Endothelial cell of umbilical vein (primary cell): ENCODE data around the gene IL5RA. TPM values are rescaled to one million over a fixed set of nuclear protein-coding genes. Genes with fewer than 3 reads are reported as not detected.

ENCODE experiments used
- BruUV-seq: library from RNA; stranded (reverse); fragments of 400-500 nt; replicated peaks from 2 replicates; lab custom pipeline; 2021; lab: Mats Ljungman, UMichigan
- CTCF ChIA-PET: fragments of 300-600, 350-600 bp; sonication (Branson Sonifier 250); formaldehyde crosslinking; loops from one replicate; lab custom pipeline; 2021; ENCODE audit warnings: antibody characterized with exemption, inconsistent platforms; lab: Charles Lee
- POLR2A ChIA-PET: fragments of 300-600, 350-600 bp; sonication (Branson Sonifier 250); formaldehyde crosslinking; loops from one replicate; lab custom pipeline; 2021; ENCODE audit warnings: antibody characterized with exemption, inconsistent platforms; lab: Charles Lee
- DNase-seq: peaks from one replicate; pipeline ENCODE4 v3.0.0-alpha.2; 2011; ENCODE audit warnings: low read depth, low spot score
- FAIRE-seq: peaks from 2 replicates; lab custom pipeline; 2011; peaks lifted over from hg19 to GRCh38; lab: Jason Lieb, UNC
- H2AFZ ChIP-seq: 2 replicates; pipeline ENCODE4 v1.6.0; 2012; ENCODE audit warnings: low read depth, low read length, control low read depth, inconsistent platforms
- H3K27ac ChIP-seq: 2 replicates; pipeline ENCODE4 v1.5.1; 2011; ENCODE audit warnings: low read depth, mild to moderate bottlenecking, control low read depth, low read length, moderate library complexity; ENCODE audit not compliant: insufficient read depth
- H3K27me3 ChIP-seq, 2 experiments: 2 replicates each; pipeline versions ENCODE4 v1.6.0 to v1.6.1; 2011; ENCODE audit warnings: low read length in 2 of 2, mixed read lengths in 1 of 2; ENCODE audit not compliant: control insufficient read depth in 2 of 2, insufficient read depth in 2 of 2
- H3K36me3 ChIP-seq, 2 experiments: 2 replicates in 1 of 2; 3 replicates in 1 of 2; pipeline ENCODE4 v1.5.1; 2011; ENCODE audit warnings: low read length in 2 of 2, mild to moderate bottlenecking in 1 of 2, moderate library complexity in 1 of 2; ENCODE audit not compliant: control insufficient read depth in 2 of 2, insufficient read depth in 2 of 2; ENCODE audit errors: extremely low read depth in 1 of 2
- H3K4me1 ChIP-seq: 3 replicates; pipeline ENCODE4 v1.5.1; 2011; ENCODE audit warnings: mild to moderate bottlenecking, low read length; ENCODE audit not compliant: control insufficient read depth, insufficient read depth; ENCODE audit errors: extremely low read depth
- H3K4me2 ChIP-seq: 2 replicates; pipeline ENCODE4 v1.6.1; 2011; ENCODE audit warnings: low read length, control low read depth, mixed read lengths; ENCODE audit not compliant: insufficient read depth
- H3K4me3 ChIP-seq, 3 experiments: fragments of 200-600 bp in 1 of 3; sonication (generic), shearing (Covaris generic) in 1 of 3; replicated peaks in 1 of 3; 2 replicates each; pipeline ENCODE4 v1.5.1; 2011 to 2016; ENCODE audit warnings: control low read depth in 3 of 3, low read length in 3 of 3, mild to moderate bottlenecking in 2 of 3, inconsistent platforms in 1 of 3, low read depth in 1 of 3, moderate library complexity in 1 of 3; ENCODE audit not compliant: insufficient read depth in 1 of 3
- H3K79me2 ChIP-seq: 2 replicates; pipeline ENCODE4 v1.6.0; 2012; ENCODE audit warnings: low read length, inconsistent platforms; ENCODE audit not compliant: control insufficient read depth, insufficient read depth
- H3K9ac ChIP-seq: replicated peaks from 2 replicates; pipeline ENCODE3; 2011; ENCODE audit warnings: low read length, control low read depth; ENCODE audit not compliant: insufficient read depth; ENCODE audit errors: extremely low read depth
- H3K9me1 ChIP-seq: replicated peaks from 3 replicates; pipeline ENCODE4 v1.6.0; 2011; ENCODE audit warnings: mild to moderate bottlenecking, low read length; ENCODE audit not compliant: control insufficient read depth, insufficient read depth; ENCODE audit errors: extremely low read depth
- H3K9me3 ChIP-seq: replicated peaks from 2 replicates; pipeline ENCODE4 v1.5.1; 2012; ENCODE audit warnings: low read length, inconsistent platforms; ENCODE audit not compliant: control insufficient read depth, insufficient read depth
- H4K20me1 ChIP-seq: replicated peaks from 2 replicates; pipeline ENCODE3; 2011; ENCODE audit warnings: mild to moderate bottlenecking, low read length; ENCODE audit not compliant: control insufficient read depth, insufficient read depth; ENCODE audit errors: extremely low read depth
- CTCF ChIP-seq, 2 donors: IDR thresholded peaks; 1 replicate in 1 of 2; 2 replicates in 1 of 2; pipeline ENCODE4 v1.5.1; 2011; ENCODE audit warnings: low read length in 2 of 2, mild to moderate bottlenecking in 2 of 2, moderate library complexity in 2 of 2, control low read depth in 1 of 2, inconsistent platforms in 1 of 2, low read depth in 1 of 2; ENCODE audit not compliant: insufficient read depth in 1 of 2; ENCODE audit errors: extremely low read depth in 1 of 2
- EZH2 ChIP-seq: IDR thresholded peaks from 2 replicates; pipeline ENCODE4 v1.6.1; 2012; ENCODE audit warnings: borderline replicate concordance, low read depth, mild to moderate bottlenecking, moderate library complexity, low read length, inconsistent platforms; ENCODE audit not compliant: severe bottlenecking
- FOS ChIP-seq: IDR thresholded peaks from 2 replicates; pipeline ENCODE4 v1.6.1; 2011; ENCODE audit warnings: mild to moderate bottlenecking, low read length, moderate library complexity, borderline replicate concordance; ENCODE audit not compliant: insufficient read depth
- GATA2 ChIP-seq: IDR thresholded peaks from 2 replicates; pipeline ENCODE4 v1.7.0; 2011; ENCODE audit warnings: low read depth, mild to moderate bottlenecking, moderate library complexity, mixed read lengths, low read length; ENCODE audit not compliant: insufficient read length, insufficient read depth
- JUN ChIP-seq: IDR thresholded peaks from 2 replicates; pipeline ENCODE4 v1.6.1; 2011; ENCODE audit warnings: borderline replicate concordance, low read depth; ENCODE audit not compliant: insufficient read length, insufficient read depth
- MAX ChIP-seq: IDR thresholded peaks from 2 replicates; pipeline ENCODE4 v1.6.1; 2011; ENCODE audit not compliant: insufficient read depth, insufficient read length
- MYC ChIP-seq: IDR thresholded peaks from one replicate; pipeline ENCODE4 v1.6.1; 2011; ENCODE audit warnings: mild to moderate bottlenecking, low read depth, low read length
- POLR2A ChIP-seq: IDR thresholded peaks from 2 replicates; pipeline ENCODE4 v1.6.1; 2012; ENCODE audit warnings: low read depth, mild to moderate bottlenecking, control low read depth, low read length
- POLR2AphosphoS5 ChIP-seq: IDR thresholded peaks from 2 replicates; pipeline ENCODE4 v1.6.1; 2012; ENCODE audit warnings: low read depth, mild to moderate bottlenecking, control low read depth, low read length, moderate library complexity; ENCODE audit not compliant: insufficient read depth
- dilution Hi-C: fragments of 300-500 bp; cut with MboI; formaldehyde crosslinking; loops from one replicate; pipeline ENCODE4 v1.15.0; 2019; ENCODE audit warnings: low sequenced_read_pairs; ENCODE audit not compliant: extremely low pct_ligation_motif_present
- intact Hi-C: fragments of 100-400 bp; cut with micrococcal nuclease; formaldehyde crosslinking; loops from one replicate; pipeline ENCODE4 v1.10.0; 2022
- polyA plus RNA-seq, 4 experiments: library from polyadenylated mRNA; depleted of rRNA in 3 of 4; stranded (reverse) in 3 of 4; unstranded in 1 of 4; fragments of >200 nt; gene quantifications; 2 replicates each; pipeline versions ENCODE4 v1.2.1 to v1.2.3, GENCODE V29; 2011 to 2012; ENCODE audit warnings: missing spikeins in 1 of 4
- total RNA-seq: library from RNA; stranded (reverse); gene quantifications from 2 replicates; pipeline ENCODE4 v1.2.3, GENCODE V29; 2021

Gene IL5RA
- total and polyA plus RNA-seq, 2 donors (not counting 3 experiments of a cell fraction or from before 2014, with no cell fraction given) = not detected

GRCh38 chr3:3125977-3126376 is 15.8 kb upstream of the IL5RA start:
- POLR2A ChIA-PET = no interaction called here
- H2AFZ ChIP-seq = peak overlapping the region; percentile 82
- peaks cover 21% of the 10 kb centered on the region for H3K79me2 ChIP-seq
- H4K20me1 ChIP-seq = no peaks in the 10 kb centered on the region
- H3K9me3 ChIP-seq = no peaks in the 10 kb centered on the region
- peaks cover 3 to 4% of the 10 kb centered on the region in 2 experiments for H3K36me3 ChIP-seq
- TSS peak; percentile 68 for BruUV-seq
- dilution Hi-C loops = no loop called here
- no peak for DNase-seq
- peak overlapping the region; percentile 82 for H3K27ac ChIP-seq
- H3K9me1 ChIP-seq = no peaks in the 10 kb centered on the region
- intact Hi-C loops = loop anchor here (1.0 to 2.0 kb wide), 3 partner anchors 29 to 53 kb away; partner anchors contain the start of gene CRBN
- H3K4me2 ChIP-seq = peak overlapping the region; percentile 69
- no peaks in the 10 kb centered on the region for H3K27me3 ChIP-seq
- peak overlapping the region; percentile 77 for H3K9ac ChIP-seq
- no peak for FAIRE-seq
- CTCF ChIA-PET = no interaction called here
- H3K4me1 ChIP-seq = peaks cover 10% of the 10 kb centered on the region
- peak overlapping the region in 2 of 3 experiments; percentile 69 to 87 for H3K4me3 ChIP-seq
- TF ChIP-seq JUN (no peak), FOS (no peak), CTCF (IDR thresholded peaks at IDR 0.05; ENCODE audit: extremely low read depth in 1 of 2, insufficient read depth in 1 of 2, low read depth in 1 of 2, low read length in 2 of 2) (no peak), GATA2 (no peak), EZH2 (no peak), POLR2AphosphoS5 (no peak), MAX (no peak), MYC (no peak), POLR2A (no peak)
